Tibial nerve (tissue), 4 donors: Measurements from ENCODE around the gene B4GALNT2. TPM values are rescaled to one million over a fixed set of nuclear protein-coding genes. Genes with fewer than 3 reads are reported as not detected.
"Not testable (repeated sequence)": the region's sequence is repeated elsewhere in the genome, so short reads cannot be mapped to it uniquely, and the experiment has no call there.

Experiments
- DNase-seq, 2 donors: peaks; one replicate each; pipeline ENCODE4 v3.0.0-alpha.2; 2019; ENCODE audit warnings: low spot score in 2 of 2
- H3K27ac ChIP-seq, 4 donors: fragments of 200-600 bp; sonication (generic) in 3 of 4; one replicate each; pipeline ENCODE4 v1.5.1; 2017 to 2019; ENCODE audit warnings: mild to moderate bottlenecking in 1 of 4
- H3K27me3 ChIP-seq, 2 donors: fragments of 200-600 bp; sonication (generic) in 1 of 2; one replicate each; pipeline versions ENCODE4 v1.5.1 to v1.6.0; 2017 to 2019
- H3K36me3 ChIP-seq, 3 donors: fragments of 200-600 bp; sonication (generic); one replicate each; pipeline ENCODE4 v1.5.1; 2018 to 2019
- H3K4me1 ChIP-seq, 4 donors: fragments of 200-600 bp; sonication (generic) in 3 of 4; one replicate each; pipeline ENCODE4 v1.5.1; 2017 to 2019
- H3K4me3 ChIP-seq, 4 donors: fragments of 200-600 bp; sonication (generic) in 3 of 4; one replicate each; pipeline ENCODE4 v1.5.1; 2017 to 2019; ENCODE audit warnings: mild to moderate bottlenecking in 1 of 4, moderate library complexity in 1 of 4
- H3K9me3 ChIP-seq, 4 donors: fragments of 200-600 bp; sonication (generic) in 3 of 4; one replicate each; pipeline ENCODE4 v1.5.1; 2017 to 2019
- EP300 ChIP-seq, 2 donors: sonication (generic); formaldehyde crosslinking; IDR thresholded peaks; one replicate each; pipeline ENCODE4 v1.6.1; 2017; ENCODE audit warnings: antibody characterized with exemption in 2 of 2, mild to moderate bottlenecking in 1 of 2
- POLR2A ChIP-seq, 2 donors: fragments of 450-650 bp; IDR thresholded peaks; one replicate each; pipeline ENCODE4 v1.6.1; 2017; ENCODE audit warnings: antibody characterized with exemption in 2 of 2, mild to moderate bottlenecking in 2 of 2, moderate library complexity in 2 of 2
- WGBS, 2 donors: methylation state at CpG; one replicate each; pipeline ENCODE4 v1.1.5; 2018; 5-methylcytosine and 5-hydroxymethylcytosine counted together
- total RNA-seq, 4 donors: library from RNA; depleted of rRNA; stranded (reverse); fragments of >200 nt; gene quantifications; one replicate each; pipeline ENCODE4 v1.1.0, GENCODE V29; 2016
- TF ChIP-seq, protein P1 (sequence below), 5 experiments: fragments of 200-600 bp in 3 of 5; fragments of 450-650 bp in 2 of 5; sonication (generic) in 3 of 5; IDR thresholded peaks; one replicate each; pipeline ENCODE4 v1.5.1; 2016 to 2019; ENCODE audit warnings: antibody characterized with exemption in 5 of 5, mild to moderate bottlenecking in 3 of 5, moderate library complexity in 2 of 5

The B4GALNT2 gene
- total RNA-seq, 4 donors from 2014 or later, result not detected

DNA sequence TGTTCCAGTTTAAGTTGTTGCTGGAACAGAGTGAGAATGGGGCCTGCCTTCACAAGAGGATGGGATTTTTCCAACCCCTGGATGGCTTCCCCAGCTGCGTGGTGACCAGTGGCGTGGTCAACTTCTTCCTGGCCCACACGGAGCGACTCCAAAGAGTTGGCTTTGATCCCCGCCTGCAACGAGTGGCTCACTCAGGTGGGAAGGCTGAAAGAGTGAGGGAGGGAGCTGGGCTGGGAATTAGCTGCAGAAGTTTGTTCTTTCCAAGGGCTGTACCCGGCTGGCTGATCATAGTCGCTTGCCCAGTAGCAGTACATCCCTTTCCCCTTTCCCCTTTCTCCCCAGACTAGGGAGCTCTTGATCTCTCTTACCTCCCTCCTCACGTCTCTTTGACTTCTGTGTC lies 36.1 kb downstream of the B4GALNT2 start:
- Histone ChIP-seq H3K4me3 (no peak overlapping the region), H3K27ac (no peak overlapping the region), H3K4me1 (no peaks in the 10 kb centered on the region), H3K27me3 (peaks cover 0 to 29% of the 10 kb centered on the region in 2 donors), H3K36me3 (no peaks in the 10 kb centered on the region), H3K9me3 (peaks cover 0 to 7% (median 0%) of the 10 kb centered on the region in 4 donors)
- DNase-seq, result no peak
- 67 to 74% methylated on average over 9 of the region's 9 CpGs for WGBS, 2 donors
- TF ChIP-seq, protein P1, sequence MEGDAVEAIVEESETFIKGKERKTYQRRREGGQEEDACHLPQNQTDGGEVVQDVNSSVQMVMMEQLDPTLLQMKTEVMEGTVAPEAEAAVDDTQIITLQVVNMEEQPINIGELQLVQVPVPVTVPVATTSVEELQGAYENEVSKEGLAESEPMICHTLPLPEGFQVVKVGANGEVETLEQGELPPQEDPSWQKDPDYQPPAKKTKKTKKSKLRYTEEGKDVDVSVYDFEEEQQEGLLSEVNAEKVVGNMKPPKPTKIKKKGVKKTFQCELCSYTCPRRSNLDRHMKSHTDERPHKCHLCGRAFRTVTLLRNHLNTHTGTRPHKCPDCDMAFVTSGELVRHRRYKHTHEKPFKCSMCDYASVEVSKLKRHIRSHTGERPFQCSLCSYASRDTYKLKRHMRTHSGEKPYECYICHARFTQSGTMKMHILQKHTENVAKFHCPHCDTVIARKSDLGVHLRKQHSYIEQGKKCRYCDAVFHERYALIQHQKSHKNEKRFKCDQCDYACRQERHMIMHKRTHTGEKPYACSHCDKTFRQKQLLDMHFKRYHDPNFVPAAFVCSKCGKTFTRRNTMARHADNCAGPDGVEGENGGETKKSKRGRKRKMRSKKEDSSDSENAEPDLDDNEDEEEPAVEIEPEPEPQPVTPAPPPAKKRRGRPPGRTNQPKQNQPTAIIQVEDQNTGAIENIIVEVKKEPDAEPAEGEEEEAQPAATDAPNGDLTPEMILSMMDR (IDR thresholded peaks at IDR 0.05), result no peak
- TF ChIP-seq POLR2A (IDR thresholded peaks at IDR 0.05) (no peak), EP300 (IDR thresholded peaks at IDR 0.05) (no peak)

DNA sequence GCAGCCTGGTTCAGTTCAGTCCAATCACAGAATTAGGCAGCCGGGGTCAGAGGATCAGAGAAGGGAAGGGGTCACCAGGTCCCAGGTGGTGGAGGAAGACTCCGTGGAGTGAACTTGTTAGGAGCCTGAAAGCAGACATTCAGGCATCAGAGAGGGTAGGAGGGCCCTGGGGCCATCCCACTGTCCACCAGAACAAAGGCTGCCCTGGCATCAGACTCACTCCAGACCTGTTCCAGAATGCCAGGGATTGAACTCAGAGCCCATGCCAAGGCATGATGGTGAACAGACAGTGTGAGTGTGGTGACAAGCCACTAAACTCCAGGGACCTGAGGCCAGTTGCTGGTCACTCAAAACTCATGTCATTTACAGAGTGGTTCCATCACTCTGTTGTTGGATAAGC lies 37.6 kb downstream of the B4GALNT2 start:
- no peak for DNase-seq

DNA sequence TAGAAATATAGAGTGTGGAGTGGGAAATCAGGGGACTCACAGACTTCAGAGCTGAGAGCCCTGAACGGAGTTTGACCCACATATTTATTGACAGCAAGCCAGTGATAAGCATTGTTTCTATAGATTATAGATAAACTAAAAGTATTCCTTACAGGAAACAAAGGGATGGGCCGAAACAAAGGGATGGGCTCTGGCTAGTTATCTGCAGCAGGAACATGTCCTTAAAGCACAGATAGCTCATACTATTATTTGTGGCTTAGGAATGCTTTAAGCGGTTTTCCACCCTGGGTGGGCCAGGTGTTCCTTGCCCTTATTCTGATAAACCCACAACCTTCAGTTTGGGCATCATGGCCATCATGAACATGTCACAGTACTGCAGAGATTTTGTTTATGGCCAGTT lies 38.1 kb downstream of the B4GALNT2 start:
- Histone ChIP-seq H3K9me3 (peaks cover 0 to 24% (median 2%) of the 10 kb centered on the region in 4 donors), H3K27me3 (peaks cover 0 to 29% of the 10 kb centered on the region in 2 donors)
- H3K36me3 ChIP-seq, H3K4me1 ChIP-seq, H3K4me3 ChIP-seq, DNase-seq, H3K27ac ChIP-seq: not testable (repeated sequence)
- 86 to 87% methylated on average over 3 of the region's 3 CpGs for WGBS, 2 donors

More for the DNA sequence above, 37.6 kb downstream of the B4GALNT2 start:
- H3K4me1 ChIP-seq, result no peaks in the 10 kb centered on the region
- peaks cover 0 to 19% (median under 1%) of the 10 kb centered on the region in 4 donors for H3K9me3 ChIP-seq
- H3K27me3 ChIP-seq, result peaks cover 0 to 29% of the 10 kb centered on the region in 2 donors
- H3K4me3 ChIP-seq, result no peak overlapping the region
- no peak overlapping the region for H3K27ac ChIP-seq
- TF ChIP-seq, protein P1 (IDR thresholded peaks at IDR 0.05), result no peak
- TF ChIP-seq POLR2A (IDR thresholded peaks at IDR 0.05) (no peak), EP300 (IDR thresholded peaks at IDR 0.05) (no peak)
- no peaks in the 10 kb centered on the region for H3K36me3 ChIP-seq
- WGBS, 2 donors, result 73 to 80% methylated on average over 2 of the region's 2 CpGs

DNA sequence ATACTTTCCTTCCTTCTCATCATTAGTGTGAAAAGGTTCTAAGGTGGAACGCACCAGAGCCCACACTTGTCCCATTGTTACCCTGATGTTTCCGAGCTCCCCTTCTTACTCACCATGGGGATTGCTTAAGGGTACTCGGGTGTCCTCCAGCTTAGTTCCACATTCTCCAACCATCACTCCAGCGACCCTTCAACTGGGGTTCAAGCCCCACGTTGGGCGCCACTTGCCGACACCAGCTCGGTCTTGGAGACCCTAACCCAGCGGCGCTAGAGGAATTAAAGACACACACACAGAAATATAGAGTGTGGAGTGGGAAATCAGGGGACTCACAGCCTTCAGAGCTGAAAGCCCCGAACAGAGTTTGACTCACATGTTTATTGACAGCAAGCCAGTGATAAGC lies 43.4 kb downstream of the B4GALNT2 start:
- peaks cover 0 to 38% (median 10%) of the 10 kb centered on the region in 4 donors for H3K9me3 ChIP-seq
- 89 to 93% methylated on average over 11 of the region's 11 CpGs for WGBS, 2 donors
- not testable (repeated sequence) for H3K27me3 ChIP-seq, H3K36me3 ChIP-seq, H3K27ac ChIP-seq, H3K4me1 ChIP-seq, H3K4me3 ChIP-seq, DNase-seq

DNA sequence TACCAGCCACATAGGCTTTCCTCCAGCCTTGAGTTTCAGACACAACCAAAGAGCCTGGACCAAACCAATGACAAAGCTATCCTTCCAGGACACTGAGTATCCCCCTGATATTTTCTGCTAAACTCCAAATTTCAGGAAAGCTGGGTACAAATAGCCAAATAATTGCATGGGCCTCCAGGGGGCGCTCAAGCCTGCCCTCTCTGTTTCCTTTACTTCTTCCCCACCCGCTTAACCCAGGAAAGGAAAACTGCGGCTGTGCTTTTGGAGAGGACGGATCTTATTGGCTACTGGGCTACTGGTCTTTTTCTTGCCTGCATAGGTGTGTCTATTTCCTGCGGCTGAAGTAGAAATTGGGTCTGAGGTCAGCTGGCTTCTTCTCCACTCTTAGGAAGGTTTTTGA lies 47.7 kb downstream of the B4GALNT2 start:
- no peaks in the 10 kb centered on the region for H3K4me1 ChIP-seq
- TF ChIP-seq, protein P1 (IDR thresholded peaks at IDR 0.05), result peak; percentile 56 to 72 (median 66)
- TF ChIP-seq POLR2A (IDR thresholded peaks at IDR 0.05) (no peak), EP300 (IDR thresholded peaks at IDR 0.05) (no peak)
- H3K4me3 ChIP-seq, result no peak overlapping the region
- H3K9me3 ChIP-seq, result peaks cover 0 to 28% (median 9%) of the 10 kb centered on the region in 4 donors
- no peaks in the 10 kb centered on the region for H3K27me3 ChIP-seq
- DNase-seq, result peak; percentile 40 to 80
- H3K36me3 ChIP-seq, result no peaks in the 10 kb centered on the region
- 14 to 15% methylated on average over 5 of the region's 5 CpGs for WGBS, 2 donors
- no peak overlapping the region for H3K27ac ChIP-seq

DNA sequence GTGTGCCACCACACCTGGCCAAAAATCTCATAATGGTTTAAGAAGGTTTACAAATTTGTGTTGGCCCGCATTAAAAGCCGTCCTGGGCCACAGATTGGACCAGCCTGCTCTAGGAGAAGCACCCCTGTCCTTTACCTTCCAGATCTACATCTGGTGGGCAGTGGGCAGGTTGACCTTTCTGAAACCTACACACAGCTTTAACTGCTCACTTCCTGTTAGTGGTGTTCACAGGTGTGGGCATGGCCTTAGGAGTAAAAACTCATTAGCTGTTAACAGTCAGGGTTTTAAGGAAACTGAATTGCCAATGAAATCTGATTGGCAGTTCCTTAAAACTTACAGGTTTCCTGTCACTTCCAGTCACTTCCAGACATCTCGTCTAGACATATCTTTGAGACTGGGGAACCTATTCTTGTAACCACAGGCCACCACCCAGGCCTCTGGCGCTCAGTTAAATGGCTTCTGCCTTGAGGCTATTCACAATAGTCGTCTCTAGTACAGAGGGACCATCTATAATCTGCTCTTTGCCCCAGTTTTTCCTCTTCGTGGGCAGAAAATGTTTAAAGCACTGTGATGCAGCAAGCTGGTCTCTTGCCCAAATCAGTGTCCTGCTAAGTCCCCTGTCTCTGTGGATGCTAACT lies 48.5 kb downstream of the B4GALNT2 start:
- WGBS, 2 donors, result 40 to 47% methylated on average over 6 of the region's 6 CpGs
- no peak for TF ChIP-seq EP300 (IDR thresholded peaks at IDR 0.05)
- TF ChIP-seq POLR2A (IDR thresholded peaks at IDR 0.05), result no peak
- TF ChIP-seq, protein P1 (IDR thresholded peaks at IDR 0.05), result no peak
- H3K36me3 ChIP-seq, result no peaks in the 10 kb centered on the region

More for the DNA sequence above, 48.5 kb downstream of the B4GALNT2 start:
- DNase-seq, result no peak
- Histone ChIP-seq H3K9me3 (peaks cover 0 to 20% (median 5%) of the 10 kb centered on the region in 4 donors), H3K4me3 (no peak overlapping the region), H3K4me1 (no peaks in the 10 kb centered on the region), H3K27me3 (no peaks in the 10 kb centered on the region), H3K27ac (no peak overlapping the region)
